Panc1 (cell line): Measurements from ENCODE around the gene CEP68. TPM values are rescaled to one million over a fixed set of nuclear protein-coding genes. Genes with fewer than 3 reads are reported as not detected.
"Not testable (repeated sequence)": the region's sequence is repeated elsewhere in the genome, so short reads cannot be mapped to it uniquely, and the experiment has no call there.

Experiments used
- ATAC-seq: fragments of 200-7000 bp; cut with Tn5 transposase; 2 replicates; pipeline ENCODE4 v1.9.1; 2020; ENCODE audit warnings: mild to moderate bottlenecking, moderate library complexity
- BruUV-seq: library from RNA; stranded (reverse); fragments of 400-500 nt; replicated peaks from 2 replicates; lab custom pipeline; 2021; lab: Mats Ljungman, UMichigan
- CTCF ChIA-PET: fragments of 300-600 bp; sonication (Branson Sonifier 250); formaldehyde crosslinking; loops from one replicate; lab custom pipeline; 2022; ENCODE audit warnings: antibody characterized with exemption; lab: Charles Lee
- POLR2A ChIA-PET: fragments of 300-600 bp; sonication (Branson Sonifier 250); formaldehyde crosslinking; loops from one replicate; lab custom pipeline; 2022; ENCODE audit warnings: antibody characterized with exemption; lab: Charles Lee
- DNase-seq: peaks from one replicate; pipeline ENCODE4 v3.0.0-alpha.2; 2010; ENCODE audit warnings: low read depth, low spot score
- H3K27ac ChIP-seq: 2 replicates; pipeline ENCODE4 v1.5.1; 2011; ENCODE audit warnings: mild to moderate bottlenecking, low read length, inconsistent platforms
- H3K27me3 ChIP-seq: fragments of 200-500 bp; sonication (Bioruptor generic); 2 replicates; pipeline ENCODE4 v1.6.0; 2014; ENCODE audit warnings: low read length, inconsistent platforms; ENCODE audit not compliant: control insufficient read depth, insufficient read depth
- H3K36me3 ChIP-seq: fragments of 200-500 bp; sonication (Bioruptor generic); 2 replicates; pipeline ENCODE4 v1.5.1; 2014; ENCODE audit warnings: inconsistent platforms, mild to moderate bottlenecking, low read length, moderate library complexity; ENCODE audit not compliant: control insufficient read depth, insufficient read depth
- H3K4me1 ChIP-seq: 2 replicates; pipeline ENCODE4 v1.5.1; 2011; ENCODE audit warnings: inconsistent platforms, mild to moderate bottlenecking, low read length, moderate library complexity; ENCODE audit not compliant: control insufficient read depth, insufficient read depth
- H3K4me3 ChIP-seq, 2 experiments: 2 replicates each; pipeline ENCODE4 v1.5.1; 2011 to 2012; ENCODE audit warnings: low read depth in 2 of 2, low read length in 2 of 2, mild to moderate bottlenecking in 2 of 2, inconsistent platforms in 1 of 2, moderate library complexity in 1 of 2
- H3K9me3 ChIP-seq: fragments of 200-500 bp; sonication (Bioruptor generic); 2 replicates; pipeline ENCODE4 v1.5.1; 2014; ENCODE audit warnings: low read depth, mild to moderate bottlenecking, inconsistent platforms, low read length, moderate library complexity; ENCODE audit not compliant: control insufficient read depth, insufficient read depth
- POLR2AphosphoS5 ChIP-seq: IDR thresholded peaks from 2 replicates; pipeline ENCODE4 v1.6.1; 2012; ENCODE audit warnings: mild to moderate bottlenecking, low read depth, low read length, moderate library complexity
- SIN3A ChIP-seq: IDR thresholded peaks from 2 replicates; pipeline ENCODE4 v1.6.1; 2012; ENCODE audit warnings: low read depth, mild to moderate bottlenecking, low read length, moderate library complexity, borderline replicate concordance; ENCODE audit not compliant: insufficient read depth
- TCF7L2 ChIP-seq: IDR thresholded peaks from 2 replicates; pipeline ENCODE4 v1.6.1; 2011; ENCODE audit warnings: mild to moderate bottlenecking, low read depth, low read length, inconsistent platforms
- in situ Hi-C: cut with HindIII; loops from 2 replicates; pipeline ENCODE4 v1.10.0; 2016; ENCODE audit warnings: low sequenced_read_pairs, low pct_unique_long_range_greater_than_20kb
- intact Hi-C: fragments of 100-400 bp; cut with micrococcal nuclease; formaldehyde crosslinking; loops from one replicate; pipeline ENCODE4 v1.10.0; 2022; ENCODE audit not compliant: unreplicated experiment
- total RNA-seq: library from RNA; stranded (reverse); gene quantifications from one replicate; pipeline ENCODE4 v1.2.1, GENCODE V29; 2021; ENCODE audit not compliant: unreplicated experiment
- TF ChIP-seq, protein P1 (sequence below), 2 experiments: IDR thresholded peaks; 2 replicates each; pipeline ENCODE4 v1.6.1; 2011 to 2012; ENCODE audit warnings: low read depth in 2 of 2, control low read depth in 1 of 2, low read length in 1 of 2, mild to moderate bottlenecking in 1 of 2, moderate library complexity in 1 of 2; ENCODE audit not compliant: insufficient read depth in 1 of 2
- TF ChIP-seq, protein P2 (sequence below): fragments of 450-650 bp; IDR thresholded peaks from 2 replicates; pipeline ENCODE4 v1.5.1; 2017; ENCODE audit warnings: mild to moderate bottlenecking

CEP68 gene
- total RNA-seq, 1 experiment from 2014 or later: 13.3 TPM

DNA sequence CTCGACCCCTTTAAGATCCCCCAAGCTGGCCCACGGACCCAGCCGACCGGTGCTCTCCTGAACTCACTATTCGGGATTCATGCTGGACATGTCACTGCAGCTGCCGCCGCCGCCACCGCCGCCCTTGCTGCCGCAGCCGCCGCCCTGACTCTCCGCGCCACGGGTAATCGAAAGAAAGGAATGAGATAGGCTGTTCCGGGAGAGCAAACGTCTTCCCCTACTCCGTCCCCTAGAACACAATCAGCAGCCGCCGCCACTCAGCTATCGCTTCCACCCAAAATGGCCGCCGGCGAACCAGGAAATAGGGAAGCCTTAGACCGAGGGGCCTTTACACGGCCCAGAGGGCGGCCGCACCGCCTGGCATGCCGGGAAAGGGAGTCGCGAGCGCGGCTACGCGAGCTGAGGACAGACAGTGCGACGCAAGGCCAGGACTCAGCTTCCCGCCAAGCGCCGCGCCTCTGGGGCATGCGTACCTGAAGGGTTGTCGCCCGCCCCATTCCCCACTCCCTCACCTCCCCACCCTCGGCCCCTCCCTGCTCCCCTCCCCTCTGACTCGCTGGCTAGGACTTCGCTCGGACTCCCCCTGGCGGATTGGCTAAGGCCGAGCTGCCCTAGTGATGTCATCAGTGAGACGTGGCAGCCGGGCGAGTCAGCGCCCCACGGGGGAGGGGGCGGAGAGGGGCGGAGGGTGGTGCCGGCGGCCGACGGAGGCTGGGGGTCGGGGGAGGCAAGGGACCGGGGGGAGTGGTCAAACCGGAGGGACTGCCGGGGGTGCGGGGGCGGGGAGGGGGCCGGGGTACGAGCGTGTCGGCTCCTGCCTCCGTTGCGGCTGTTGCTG is 73.8 kb downstream of the CEP68 start, which contains the start of gene RAB1A:
Gene RAB1A, minus strand, starts transcription at position 281 of the 838 bp plus-strand sequence. Its CDS starts 191 bp downstream, at position 90.
- POLR2A ChIA-PET: interaction anchor here (0.5 to 0.9 kb wide), 7 partner anchors 17 to 228 kb away, joined by 3 to 12 read pairs (median 6); partner anchors contain the start of gene ACTR2
- intact Hi-C loops (no loop called here), in situ Hi-C loops (no loop called here)
- TF ChIP-seq TCF7L2 (no peak), SIN3A (peak; percentile 71; the same call in 1 of the 2 replicates), POLR2AphosphoS5 (peak; percentile 92)
- TF ChIP-seq, protein P1, sequence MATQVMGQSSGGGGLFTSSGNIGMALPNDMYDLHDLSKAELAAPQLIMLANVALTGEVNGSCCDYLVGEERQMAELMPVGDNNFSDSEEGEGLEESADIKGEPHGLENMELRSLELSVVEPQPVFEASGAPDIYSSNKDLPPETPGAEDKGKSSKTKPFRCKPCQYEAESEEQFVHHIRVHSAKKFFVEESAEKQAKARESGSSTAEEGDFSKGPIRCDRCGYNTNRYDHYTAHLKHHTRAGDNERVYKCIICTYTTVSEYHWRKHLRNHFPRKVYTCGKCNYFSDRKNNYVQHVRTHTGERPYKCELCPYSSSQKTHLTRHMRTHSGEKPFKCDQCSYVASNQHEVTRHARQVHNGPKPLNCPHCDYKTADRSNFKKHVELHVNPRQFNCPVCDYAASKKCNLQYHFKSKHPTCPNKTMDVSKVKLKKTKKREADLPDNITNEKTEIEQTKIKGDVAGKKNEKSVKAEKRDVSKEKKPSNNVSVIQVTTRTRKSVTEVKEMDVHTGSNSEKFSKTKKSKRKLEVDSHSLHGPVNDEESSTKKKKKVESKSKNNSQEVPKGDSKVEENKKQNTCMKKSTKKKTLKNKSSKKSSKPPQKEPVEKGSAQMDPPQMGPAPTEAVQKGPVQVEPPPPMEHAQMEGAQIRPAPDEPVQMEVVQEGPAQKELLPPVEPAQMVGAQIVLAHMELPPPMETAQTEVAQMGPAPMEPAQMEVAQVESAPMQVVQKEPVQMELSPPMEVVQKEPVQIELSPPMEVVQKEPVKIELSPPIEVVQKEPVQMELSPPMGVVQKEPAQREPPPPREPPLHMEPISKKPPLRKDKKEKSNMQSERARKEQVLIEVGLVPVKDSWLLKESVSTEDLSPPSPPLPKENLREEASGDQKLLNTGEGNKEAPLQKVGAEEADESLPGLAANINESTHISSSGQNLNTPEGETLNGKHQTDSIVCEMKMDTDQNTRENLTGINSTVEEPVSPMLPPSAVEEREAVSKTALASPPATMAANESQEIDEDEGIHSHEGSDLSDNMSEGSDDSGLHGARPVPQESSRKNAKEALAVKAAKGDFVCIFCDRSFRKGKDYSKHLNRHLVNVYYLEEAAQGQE (IDR thresholded peaks at IDR 0.05; ENCODE audit: insufficient read depth in 1 of 2, low read depth in 2 of 2, low read length in 1 of 2): no peak
- TF ChIP-seq, protein P2, sequence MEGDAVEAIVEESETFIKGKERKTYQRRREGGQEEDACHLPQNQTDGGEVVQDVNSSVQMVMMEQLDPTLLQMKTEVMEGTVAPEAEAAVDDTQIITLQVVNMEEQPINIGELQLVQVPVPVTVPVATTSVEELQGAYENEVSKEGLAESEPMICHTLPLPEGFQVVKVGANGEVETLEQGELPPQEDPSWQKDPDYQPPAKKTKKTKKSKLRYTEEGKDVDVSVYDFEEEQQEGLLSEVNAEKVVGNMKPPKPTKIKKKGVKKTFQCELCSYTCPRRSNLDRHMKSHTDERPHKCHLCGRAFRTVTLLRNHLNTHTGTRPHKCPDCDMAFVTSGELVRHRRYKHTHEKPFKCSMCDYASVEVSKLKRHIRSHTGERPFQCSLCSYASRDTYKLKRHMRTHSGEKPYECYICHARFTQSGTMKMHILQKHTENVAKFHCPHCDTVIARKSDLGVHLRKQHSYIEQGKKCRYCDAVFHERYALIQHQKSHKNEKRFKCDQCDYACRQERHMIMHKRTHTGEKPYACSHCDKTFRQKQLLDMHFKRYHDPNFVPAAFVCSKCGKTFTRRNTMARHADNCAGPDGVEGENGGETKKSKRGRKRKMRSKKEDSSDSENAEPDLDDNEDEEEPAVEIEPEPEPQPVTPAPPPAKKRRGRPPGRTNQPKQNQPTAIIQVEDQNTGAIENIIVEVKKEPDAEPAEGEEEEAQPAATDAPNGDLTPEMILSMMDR: no peak
- CTCF ChIA-PET: interaction anchor here (0.6 to 1.7 kb wide), 9 partner anchors 38 to 1369 kb away, joined by 3 to 10 read pairs (median 5); partner anchors contain the start of gene ACTR2
- H3K27me3 ChIP-seq: no peaks in the 10 kb centered on the region
- peak within 1 kb of the TSS; percentile 86 for H3K27ac ChIP-seq
- peaks cover 18% of the 10 kb centered on the region for H3K4me1 ChIP-seq
- H3K36me3 ChIP-seq: no peaks in the 10 kb centered on the region; the same call in 1 of the 2 replicates
- ATAC-seq: peak; percentile 97
- H3K9me3 ChIP-seq: no peaks in the 10 kb centered on the region
- BruUV-seq: no TSS peak
- H3K4me3 ChIP-seq: peak within 1 kb of the TSS; percentile 83 to 91
- peak; percentile 97 for DNase-seq

DNA sequence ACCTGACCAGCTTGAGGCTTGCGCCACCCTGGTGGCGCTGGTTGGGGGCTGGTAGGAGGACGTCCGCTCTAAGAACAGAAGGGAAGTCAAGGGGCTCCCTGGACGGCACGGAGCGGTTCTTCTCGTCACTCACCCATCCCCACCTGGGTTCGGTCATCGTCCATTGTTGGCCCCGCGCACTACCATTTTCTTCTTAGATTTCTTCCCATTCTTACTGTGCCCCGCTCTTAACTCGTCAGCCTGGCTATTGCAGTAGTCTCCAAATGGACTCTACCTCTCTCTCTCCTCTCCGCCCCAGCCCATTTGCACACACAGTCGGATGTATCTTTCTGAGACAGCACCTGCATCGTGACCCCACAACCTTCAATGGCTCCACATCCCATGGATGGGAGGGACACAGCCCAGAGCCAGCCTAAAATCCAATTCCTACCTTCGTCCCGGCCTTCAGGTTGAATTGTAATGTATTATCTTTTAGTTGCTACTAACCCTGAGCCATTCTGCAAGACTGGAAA is 74.5 kb downstream of the CEP68 start:
- H3K27me3 ChIP-seq: no peaks in the 10 kb centered on the region
- in situ Hi-C loops: no loop called here
- CTCF ChIA-PET: interaction anchor here (0.6 to 1.7 kb wide), 9 partner anchors 38 to 1368 kb away, joined by 3 to 10 read pairs (median 5); partner anchors contain the start of gene ACTR2
- H3K4me1 ChIP-seq: peaks cover 17% of the 10 kb centered on the region
- no TSS peak for BruUV-seq
- POLR2A ChIA-PET: interaction anchor here (0.6 to 1.4 kb wide), 4 partner anchors 40 to 229 kb away, joined by 3 to 12 read pairs (median 5); partner anchors contain the start of gene CEP68
- peak overlapping the region; percentile 66 for H3K27ac ChIP-seq
- intact Hi-C loops: no loop called here
- peak overlapping the region; percentile 39 to 73 for H3K4me3 ChIP-seq
- no peaks in the 10 kb centered on the region; the same call in 1 of the 2 replicates for H3K36me3 ChIP-seq
- TF ChIP-seq SIN3A: no peak
- TF ChIP-seq, protein P1 (IDR thresholded peaks at IDR 0.05; ENCODE audit: insufficient read depth in 1 of 2, low read depth in 2 of 2, low read length in 1 of 2): no peak
- no peak for TF ChIP-seq POLR2AphosphoS5
- TF ChIP-seq, protein P2: no peak
- TF ChIP-seq TCF7L2: no peak
- ATAC-seq (peak; percentile 69), DNase-seq (no peak)
- H3K9me3 ChIP-seq: no peaks in the 10 kb centered on the region

DNA sequence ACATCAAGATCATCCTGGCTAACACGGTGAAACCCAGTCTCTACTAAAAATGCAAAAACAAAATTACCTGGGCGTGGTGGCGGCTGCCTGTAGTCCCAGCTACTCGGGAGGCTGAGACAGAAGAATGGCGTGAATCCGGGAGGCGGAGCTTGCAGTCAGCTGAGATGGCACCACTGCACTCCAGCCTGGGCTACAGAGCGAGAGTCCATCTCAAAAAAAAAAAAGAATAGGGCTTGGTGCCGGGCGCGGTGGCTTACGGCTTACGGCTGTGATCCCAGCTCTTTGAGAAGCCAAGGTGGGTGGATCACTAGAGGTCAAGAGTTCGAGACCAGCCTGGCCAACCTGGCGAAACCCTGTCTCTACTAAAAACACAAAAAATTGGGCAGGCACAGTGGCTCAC is 76.7 kb downstream of the CEP68 start:
- ATAC-seq, intact Hi-C loops: not testable (repeated sequence)

More for the DNA sequence above, 76.7 kb downstream of the CEP68 start:
- H3K27ac ChIP-seq, H3K4me3 ChIP-seq, in situ Hi-C loops, BruUV-seq, H3K27me3 ChIP-seq, H3K9me3 ChIP-seq, CTCF ChIA-PET, H3K4me1 ChIP-seq, DNase-seq, H3K36me3 ChIP-seq: not testable (repeated sequence)
- POLR2A ChIA-PET: interaction anchor here (0.7 kb wide), 1 partner anchor 9 kb away, joined by 3 read pairs; no protein-coding TSS in a partner anchor
